GM13977 (cell line): ENCODE results near the gene WNT5A.

Experiments used
- DNase-seq: peaks from one replicate; pipeline ENCODE4 v3.0.0; 2012; ENCODE audit warnings: low spot score
- CTCF ChIP-seq: IDR thresholded peaks from 2 replicates; pipeline ENCODE4 v1.5.1; 2012; ENCODE audit warnings: mild to moderate bottlenecking, control low read depth; ENCODE audit not compliant: insufficient read depth; ENCODE audit errors: extremely low read depth, missing control alignments
- in situ Hi-C: fragments of 300-500 bp; cut with MboI; formaldehyde crosslinking; loops from one replicate; pipeline ENCODE4 v1.12.0; 2022; ENCODE audit warnings: low sequenced_read_pairs, low pct_unique_long_range_greater_than_20kb, mixed read lengths, inconsistent platforms; ENCODE audit not compliant: unreplicated experiment

Gene WNT5A

GRCh38 chr3:55525436-55525835 lies 38.3 kb upstream of the WNT5A start:
- no peak for TF ChIP-seq CTCF
- in situ Hi-C loops: no loop called here
- no peak for DNase-seq

GRCh38 chr3:55524565-55525244 lies 37.6 kb upstream of the WNT5A start:
- in situ Hi-C loops: no loop called here
- DNase-seq: no peak
- TF ChIP-seq CTCF: no peak

- DNase-seq: no peak
- no peak for TF ChIP-seq CTCF
- in situ Hi-C loops: no loop called here
These were observed 36.4 kb upstream of the WNT5A start for GRCh38 chr3:55523471-55523870.

- in situ Hi-C loops: no loop called here
- DNase-seq: no peak
These were observed 34.8 kb upstream of the WNT5A start for GRCh38 chr3:55521738-55522421.

GRCh38 chr3:55521064-55521737 lies 34.1 kb upstream of the WNT5A start:
- DNase-seq: no peak
- no peak for TF ChIP-seq CTCF
- in situ Hi-C loops: no loop called here

More at GRCh38 chr3:55521738-55522421, 34.8 kb upstream of the WNT5A start:
- TF ChIP-seq CTCF: no peak

- DNase-seq: no peak
- TF ChIP-seq CTCF: no peak
- in situ Hi-C loops: no loop called here
These were observed 31.9 kb upstream of the WNT5A start for GRCh38 chr3:55519019-55519418.
